ENCODE data around the gene SPAG5.

DNA sequence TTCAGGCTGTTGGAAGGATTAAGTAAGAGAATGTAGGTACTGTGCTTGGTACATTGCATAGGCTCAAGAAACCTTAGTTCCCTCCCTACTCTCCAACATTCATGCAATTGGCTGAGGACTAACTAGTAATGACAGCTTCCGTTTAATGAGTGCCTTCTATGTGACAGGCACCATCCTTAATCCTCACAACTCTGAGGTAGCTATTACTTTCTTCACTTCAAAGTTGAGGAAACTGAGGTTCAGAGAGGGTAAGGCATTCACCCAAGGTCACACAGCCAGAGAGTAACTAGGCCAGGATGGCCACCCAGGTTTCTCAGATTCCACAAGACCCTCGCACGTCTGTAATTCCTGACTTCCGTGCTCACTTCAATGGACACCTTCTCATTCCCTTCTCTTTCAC is 68.6 kb downstream of the SPAG5 start:
- TF ChIP-seq TAF1 (IDR thresholded peaks at IDR 0.05; ENCODE audit: low read depth) (no peak), EZH2 (IDR thresholded peaks at IDR 0.05; ENCODE audit: borderline replicate concordance, insufficient read depth, low read length, poor library complexity, severe bottlenecking) (no peak), EP300 (conservative IDR thresholded peaks at IDR 0.05; ENCODE audit: poor library complexity, severe bottlenecking) (no peak), MXI1 (conservative IDR thresholded peaks at IDR 0.05; ENCODE audit: poor library complexity, severe bottlenecking) (no peak), POLR2AphosphoS5 (IDR thresholded peaks at IDR 0.05) (no peak), RAD21 (conservative IDR thresholded peaks at IDR 0.05) (no peak), SMC3 (conservative IDR thresholded peaks at IDR 0.05; ENCODE audit: poor library complexity) (no peak)
- TF ChIP-seq, protein P1, sequence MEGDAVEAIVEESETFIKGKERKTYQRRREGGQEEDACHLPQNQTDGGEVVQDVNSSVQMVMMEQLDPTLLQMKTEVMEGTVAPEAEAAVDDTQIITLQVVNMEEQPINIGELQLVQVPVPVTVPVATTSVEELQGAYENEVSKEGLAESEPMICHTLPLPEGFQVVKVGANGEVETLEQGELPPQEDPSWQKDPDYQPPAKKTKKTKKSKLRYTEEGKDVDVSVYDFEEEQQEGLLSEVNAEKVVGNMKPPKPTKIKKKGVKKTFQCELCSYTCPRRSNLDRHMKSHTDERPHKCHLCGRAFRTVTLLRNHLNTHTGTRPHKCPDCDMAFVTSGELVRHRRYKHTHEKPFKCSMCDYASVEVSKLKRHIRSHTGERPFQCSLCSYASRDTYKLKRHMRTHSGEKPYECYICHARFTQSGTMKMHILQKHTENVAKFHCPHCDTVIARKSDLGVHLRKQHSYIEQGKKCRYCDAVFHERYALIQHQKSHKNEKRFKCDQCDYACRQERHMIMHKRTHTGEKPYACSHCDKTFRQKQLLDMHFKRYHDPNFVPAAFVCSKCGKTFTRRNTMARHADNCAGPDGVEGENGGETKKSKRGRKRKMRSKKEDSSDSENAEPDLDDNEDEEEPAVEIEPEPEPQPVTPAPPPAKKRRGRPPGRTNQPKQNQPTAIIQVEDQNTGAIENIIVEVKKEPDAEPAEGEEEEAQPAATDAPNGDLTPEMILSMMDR (IDR thresholded peaks at IDR 0.05; ENCODE audit: poor library complexity, severe bottlenecking): no peak
- TF ChIP-seq, protein P2, sequence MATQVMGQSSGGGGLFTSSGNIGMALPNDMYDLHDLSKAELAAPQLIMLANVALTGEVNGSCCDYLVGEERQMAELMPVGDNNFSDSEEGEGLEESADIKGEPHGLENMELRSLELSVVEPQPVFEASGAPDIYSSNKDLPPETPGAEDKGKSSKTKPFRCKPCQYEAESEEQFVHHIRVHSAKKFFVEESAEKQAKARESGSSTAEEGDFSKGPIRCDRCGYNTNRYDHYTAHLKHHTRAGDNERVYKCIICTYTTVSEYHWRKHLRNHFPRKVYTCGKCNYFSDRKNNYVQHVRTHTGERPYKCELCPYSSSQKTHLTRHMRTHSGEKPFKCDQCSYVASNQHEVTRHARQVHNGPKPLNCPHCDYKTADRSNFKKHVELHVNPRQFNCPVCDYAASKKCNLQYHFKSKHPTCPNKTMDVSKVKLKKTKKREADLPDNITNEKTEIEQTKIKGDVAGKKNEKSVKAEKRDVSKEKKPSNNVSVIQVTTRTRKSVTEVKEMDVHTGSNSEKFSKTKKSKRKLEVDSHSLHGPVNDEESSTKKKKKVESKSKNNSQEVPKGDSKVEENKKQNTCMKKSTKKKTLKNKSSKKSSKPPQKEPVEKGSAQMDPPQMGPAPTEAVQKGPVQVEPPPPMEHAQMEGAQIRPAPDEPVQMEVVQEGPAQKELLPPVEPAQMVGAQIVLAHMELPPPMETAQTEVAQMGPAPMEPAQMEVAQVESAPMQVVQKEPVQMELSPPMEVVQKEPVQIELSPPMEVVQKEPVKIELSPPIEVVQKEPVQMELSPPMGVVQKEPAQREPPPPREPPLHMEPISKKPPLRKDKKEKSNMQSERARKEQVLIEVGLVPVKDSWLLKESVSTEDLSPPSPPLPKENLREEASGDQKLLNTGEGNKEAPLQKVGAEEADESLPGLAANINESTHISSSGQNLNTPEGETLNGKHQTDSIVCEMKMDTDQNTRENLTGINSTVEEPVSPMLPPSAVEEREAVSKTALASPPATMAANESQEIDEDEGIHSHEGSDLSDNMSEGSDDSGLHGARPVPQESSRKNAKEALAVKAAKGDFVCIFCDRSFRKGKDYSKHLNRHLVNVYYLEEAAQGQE (IDR thresholded peaks at IDR 0.05; ENCODE audit: borderline replicate concordance): no peak
